C4-2B (cell line): ENCODE measurements around the gene RGS4.

ENCODE experiments used
- ZFX ChIP-seq: fragments of 450-650 bp; IDR thresholded peaks from 2 replicates; pipeline ENCODE4 v1.6.1; 2017
- TF ChIP-seq, protein P1 (sequence below): fragments of 450-650 bp; conservative IDR thresholded peaks from 2 replicates; pipeline ENCODE4 v1.5.1; 2017; ENCODE audit warnings: mild to moderate bottlenecking

DNA sequence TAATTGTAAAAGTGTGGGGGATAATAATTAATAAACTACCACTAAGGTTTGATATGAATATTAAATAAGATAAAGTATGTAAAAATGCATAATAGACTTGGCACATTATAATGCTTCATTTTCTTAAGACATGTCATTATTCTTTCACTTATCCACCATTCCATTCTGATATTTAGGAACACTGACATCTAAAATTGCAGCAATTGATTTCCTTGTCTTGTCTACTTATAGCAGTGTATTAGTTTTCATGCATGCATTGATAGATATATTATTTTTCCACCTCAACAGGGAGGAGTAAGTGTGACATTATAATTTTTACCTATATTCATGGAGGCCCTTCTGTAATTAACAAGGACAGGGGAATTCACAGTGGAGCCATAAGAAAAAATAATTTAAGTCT, 41.6 kb upstream of the RGS4 start:
- TF ChIP-seq, protein P1, sequence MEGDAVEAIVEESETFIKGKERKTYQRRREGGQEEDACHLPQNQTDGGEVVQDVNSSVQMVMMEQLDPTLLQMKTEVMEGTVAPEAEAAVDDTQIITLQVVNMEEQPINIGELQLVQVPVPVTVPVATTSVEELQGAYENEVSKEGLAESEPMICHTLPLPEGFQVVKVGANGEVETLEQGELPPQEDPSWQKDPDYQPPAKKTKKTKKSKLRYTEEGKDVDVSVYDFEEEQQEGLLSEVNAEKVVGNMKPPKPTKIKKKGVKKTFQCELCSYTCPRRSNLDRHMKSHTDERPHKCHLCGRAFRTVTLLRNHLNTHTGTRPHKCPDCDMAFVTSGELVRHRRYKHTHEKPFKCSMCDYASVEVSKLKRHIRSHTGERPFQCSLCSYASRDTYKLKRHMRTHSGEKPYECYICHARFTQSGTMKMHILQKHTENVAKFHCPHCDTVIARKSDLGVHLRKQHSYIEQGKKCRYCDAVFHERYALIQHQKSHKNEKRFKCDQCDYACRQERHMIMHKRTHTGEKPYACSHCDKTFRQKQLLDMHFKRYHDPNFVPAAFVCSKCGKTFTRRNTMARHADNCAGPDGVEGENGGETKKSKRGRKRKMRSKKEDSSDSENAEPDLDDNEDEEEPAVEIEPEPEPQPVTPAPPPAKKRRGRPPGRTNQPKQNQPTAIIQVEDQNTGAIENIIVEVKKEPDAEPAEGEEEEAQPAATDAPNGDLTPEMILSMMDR, result no peak
- TF ChIP-seq ZFX, result no peak
